HG03521 (cell line): Measurements from ENCODE around the gene LNP1.
"Not testable (repeated sequence)": the region's sequence is repeated elsewhere in the genome, so short reads cannot be mapped to it uniquely, and the experiment has no call there.

Experiments
- ATAC-seq: cut with Tn5 transposase; IDR thresholded peaks from one replicate; pipeline ENCODE4 v1.9.1; 2021; ENCODE audit warnings: mild to moderate bottlenecking, moderate library complexity; ENCODE audit not compliant: unreplicated experiment

The LNP1 gene

DNA sequence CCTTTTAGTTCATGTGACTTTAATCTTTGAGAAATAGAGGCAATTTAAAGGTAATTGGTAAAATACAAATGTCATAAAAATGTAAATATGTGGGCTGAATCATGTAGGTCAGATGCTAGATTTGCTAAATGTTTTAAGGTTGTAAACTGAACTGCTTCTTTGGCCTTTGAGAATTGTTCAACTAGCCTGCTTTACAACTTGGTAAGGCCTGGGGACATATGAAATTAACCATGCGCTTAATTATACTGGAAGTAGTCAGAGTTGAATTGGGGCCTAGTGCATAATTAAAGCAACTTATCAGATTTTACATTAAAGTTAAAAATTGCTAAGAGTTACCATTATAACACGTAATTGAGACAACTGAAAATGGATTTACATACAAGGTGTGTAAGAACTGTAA lies 70.1 kb downstream of the LNP1 start:
- ATAC-seq, result no peak

DNA sequence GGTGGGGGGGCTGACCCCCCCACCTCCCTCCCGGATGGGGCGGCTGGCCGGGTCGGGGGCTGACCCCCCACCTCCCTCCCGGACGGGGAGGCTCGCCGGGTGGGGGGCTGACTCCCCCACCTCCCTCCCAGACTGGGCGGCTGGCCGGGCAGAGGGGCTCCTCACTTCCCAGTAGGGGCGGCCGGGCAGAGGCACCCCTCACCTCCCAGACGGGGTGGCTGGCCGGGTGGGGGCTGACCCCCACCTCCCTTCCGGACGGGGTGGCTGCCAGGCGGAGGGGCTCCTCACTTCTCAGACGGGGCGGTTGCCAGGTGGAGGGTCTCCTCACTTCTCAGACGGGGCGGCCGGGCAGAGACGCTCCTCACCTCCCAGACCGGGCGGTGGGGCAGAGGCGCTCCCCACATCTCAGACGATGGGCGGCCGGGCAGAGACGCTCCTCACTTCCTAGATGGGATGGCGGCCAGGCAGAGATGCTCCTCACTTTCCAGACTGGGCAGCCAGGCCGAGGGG lies 76.6 kb downstream of the LNP1 start:
- ATAC-seq, result not testable (repeated sequence)

DNA sequence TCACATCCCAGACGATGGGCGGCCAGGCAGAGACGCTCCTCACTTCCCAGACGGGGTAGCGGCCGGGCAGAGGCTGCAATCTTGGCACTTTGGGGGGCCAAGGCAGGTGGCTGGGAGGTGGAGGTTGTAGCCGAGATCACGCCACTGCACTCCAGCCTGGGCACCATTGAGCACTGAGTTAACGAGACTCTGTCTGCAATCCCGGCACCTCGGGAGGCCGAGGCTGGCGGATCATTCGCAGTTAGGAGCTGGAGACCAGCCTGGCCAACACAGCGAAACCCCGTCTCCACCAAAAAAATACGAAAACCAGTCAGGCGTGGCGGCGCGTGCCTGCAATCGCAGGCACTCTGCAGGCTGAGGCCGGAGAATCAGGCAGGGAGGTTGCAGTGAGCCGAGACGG lies 77.2 kb downstream of the LNP1 start:
- ATAC-seq, result not testable (repeated sequence)

- no peak for ATAC-seq
Observed at GRCh38 chr3:100480081-100480480, 78.7 kb downstream of the LNP1 start.

GRCh38 chr3:100482176-100482575 lies 80.8 kb downstream of the LNP1 start:
- no peak for ATAC-seq

GRCh38 chr3:100483529-100483928 lies 82.2 kb downstream of the LNP1 start:
- ATAC-seq, result no peak

DNA sequence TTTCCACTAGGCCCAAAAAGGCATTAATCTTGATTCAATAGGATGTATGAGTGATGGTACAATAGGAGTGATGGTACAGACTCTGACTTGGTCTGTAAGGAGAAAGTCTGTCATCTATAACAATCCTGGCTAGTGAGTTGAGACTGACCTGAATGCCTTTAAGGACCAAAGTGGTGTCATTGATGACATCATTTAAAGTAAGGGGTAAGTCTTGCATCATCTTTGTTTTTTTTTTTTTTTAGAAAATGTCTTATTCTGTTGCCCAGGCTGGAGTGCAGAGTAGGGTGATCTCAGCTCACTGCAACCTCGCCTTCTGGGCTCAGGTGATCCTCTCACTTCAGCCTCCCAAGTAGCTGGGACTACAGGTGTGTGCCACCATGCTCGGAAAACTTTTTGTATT lies 85.5 kb downstream of the LNP1 start:
- ATAC-seq, result no peak

- no peak for ATAC-seq
Observed at GRCh38 chr3:100489118-100489517, 87.8 kb downstream of the LNP1 start.

- ATAC-seq, result peak; percentile 99
Observed at GRCh38 chr3:100492059-100493006, 91.0 kb downstream of the LNP1 start, which contains the start of gene TMEM45A. Gene TMEM45A (plus strand): TSS chr3:100492619. CDS start chr3:100555212, 62,593 bp downstream.

DNA sequence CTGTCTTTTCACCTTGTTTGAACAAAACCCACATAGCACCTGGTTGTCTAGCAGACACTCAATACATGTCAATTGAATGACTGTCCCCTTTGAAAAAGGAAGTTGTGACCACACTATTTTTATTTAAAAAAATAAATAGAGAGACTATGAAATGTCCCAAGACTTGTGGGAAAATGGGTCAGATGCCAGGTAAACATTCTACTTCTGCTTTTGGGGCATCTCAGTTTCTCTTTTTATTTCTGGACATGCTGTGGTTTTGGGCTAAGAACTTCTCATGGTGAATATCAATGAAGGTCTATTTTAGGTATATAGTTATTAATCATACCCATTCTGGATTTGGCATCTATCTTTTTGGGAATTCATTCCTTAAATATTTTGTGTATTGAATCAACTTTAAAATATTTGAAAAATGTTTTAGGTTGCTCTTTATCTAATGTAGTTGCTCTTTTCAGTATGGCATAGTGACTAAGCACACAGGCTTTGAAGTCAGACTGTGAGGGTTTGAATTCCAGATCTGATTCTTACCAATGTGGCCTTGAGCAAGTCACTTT lies 95.4 kb downstream of the LNP1 start:
- no peak for ATAC-seq

DNA sequence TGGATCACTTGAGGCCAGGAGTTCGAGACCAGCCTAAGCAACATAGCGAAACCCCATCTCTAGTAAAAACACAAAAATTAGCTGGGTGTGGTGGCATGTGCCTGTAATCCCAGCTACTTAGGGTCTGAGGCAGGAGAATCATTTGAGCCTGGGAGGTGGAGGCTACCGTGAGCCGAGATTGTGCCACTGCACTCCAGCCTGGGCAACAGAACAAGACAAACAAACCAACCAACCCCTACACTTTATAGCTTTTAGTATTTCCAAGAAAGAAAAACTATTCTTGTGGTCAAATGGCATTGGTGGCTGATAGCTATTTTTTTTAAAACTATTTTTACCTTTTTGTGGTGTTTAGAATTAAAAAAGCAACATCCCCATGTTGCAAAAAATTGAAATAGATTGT lies 98.3 kb downstream of the LNP1 start:
- ATAC-seq, result no peak

DNA sequence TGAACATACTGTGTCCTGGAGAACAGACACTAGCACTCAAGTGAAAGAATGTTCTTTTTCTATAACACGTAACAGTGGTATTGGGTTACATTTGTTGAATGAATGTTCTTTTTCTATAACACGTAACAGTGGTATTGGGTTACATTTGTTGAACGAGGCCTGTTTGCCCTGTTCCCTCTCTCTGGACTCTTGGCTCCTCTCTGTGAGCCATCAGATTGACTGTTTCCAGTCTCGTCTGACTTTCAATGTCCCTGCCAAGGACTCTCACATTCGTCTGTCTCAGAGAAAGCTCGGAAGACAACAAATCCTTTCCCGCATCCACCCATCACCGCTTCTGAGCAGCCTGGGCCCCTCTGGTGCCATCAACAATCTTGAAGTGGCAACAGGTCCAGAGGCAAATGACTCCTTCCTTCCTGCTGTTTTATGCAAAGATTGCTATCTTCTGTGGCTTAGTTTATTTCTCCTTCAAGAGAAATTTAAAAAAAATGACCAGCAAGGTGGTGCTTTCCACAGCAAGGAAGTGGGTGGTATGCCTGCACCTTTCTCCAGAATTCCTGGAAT lies 99.1 kb downstream of the LNP1 start:
- ATAC-seq, result no peak

- ATAC-seq, result no peak
Observed at GRCh38 chr3:100503448-100503847, 102.1 kb downstream of the LNP1 start.
